ENCODE measurements around the gene GPS1.

DNA sequence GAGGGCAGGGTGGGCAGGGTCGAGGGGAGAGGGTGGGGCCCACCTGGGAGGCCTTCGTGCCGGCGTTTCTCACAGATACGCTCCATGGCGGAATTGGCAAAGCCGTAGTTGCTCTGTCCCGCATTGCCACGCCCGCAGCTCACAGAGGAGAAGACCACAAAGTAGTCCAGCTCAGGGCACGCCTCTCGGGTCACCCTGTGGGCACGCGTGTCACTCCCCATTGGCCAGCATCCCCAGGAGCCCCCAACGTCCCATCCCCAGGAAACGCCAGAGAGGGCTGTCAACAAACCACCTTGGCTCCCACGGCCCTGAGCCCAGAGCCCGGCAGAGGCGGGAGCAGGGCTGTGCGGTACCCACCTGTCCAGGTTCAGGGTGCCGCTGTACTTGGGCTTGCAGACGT, 30.3 kb downstream of the GPS1 start:
- TF ChIP-seq, protein P1, sequence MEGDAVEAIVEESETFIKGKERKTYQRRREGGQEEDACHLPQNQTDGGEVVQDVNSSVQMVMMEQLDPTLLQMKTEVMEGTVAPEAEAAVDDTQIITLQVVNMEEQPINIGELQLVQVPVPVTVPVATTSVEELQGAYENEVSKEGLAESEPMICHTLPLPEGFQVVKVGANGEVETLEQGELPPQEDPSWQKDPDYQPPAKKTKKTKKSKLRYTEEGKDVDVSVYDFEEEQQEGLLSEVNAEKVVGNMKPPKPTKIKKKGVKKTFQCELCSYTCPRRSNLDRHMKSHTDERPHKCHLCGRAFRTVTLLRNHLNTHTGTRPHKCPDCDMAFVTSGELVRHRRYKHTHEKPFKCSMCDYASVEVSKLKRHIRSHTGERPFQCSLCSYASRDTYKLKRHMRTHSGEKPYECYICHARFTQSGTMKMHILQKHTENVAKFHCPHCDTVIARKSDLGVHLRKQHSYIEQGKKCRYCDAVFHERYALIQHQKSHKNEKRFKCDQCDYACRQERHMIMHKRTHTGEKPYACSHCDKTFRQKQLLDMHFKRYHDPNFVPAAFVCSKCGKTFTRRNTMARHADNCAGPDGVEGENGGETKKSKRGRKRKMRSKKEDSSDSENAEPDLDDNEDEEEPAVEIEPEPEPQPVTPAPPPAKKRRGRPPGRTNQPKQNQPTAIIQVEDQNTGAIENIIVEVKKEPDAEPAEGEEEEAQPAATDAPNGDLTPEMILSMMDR (IDR thresholded peaks at IDR 0.05), result no peak
- TF ChIP-seq TAF1 (IDR thresholded peaks at IDR 0.05; ENCODE audit: borderline replicate concordance, low read depth, low read length) (no peak), YY1 (IDR thresholded peaks at IDR 0.05; ENCODE audit: low read depth) (no peak), POLR2AphosphoS5 (IDR thresholded peaks at IDR 0.05; ENCODE audit: low read depth, low read length) (no peak), TEAD4 (IDR thresholded peaks at IDR 0.05; ENCODE audit: borderline replicate concordance, insufficient read depth) (no peak), GABPA (IDR thresholded peaks at IDR 0.05; ENCODE audit: low read depth) (no peak), EP300 (IDR thresholded peaks at IDR 0.05; ENCODE audit: borderline replicate concordance in 1 of 2, low read depth in 1 of 2, low read length in 1 of 2) (no peak)

Data from SK-N-SH (cell line).